Measurements from ENCODE around the gene RPL9.

DNA sequence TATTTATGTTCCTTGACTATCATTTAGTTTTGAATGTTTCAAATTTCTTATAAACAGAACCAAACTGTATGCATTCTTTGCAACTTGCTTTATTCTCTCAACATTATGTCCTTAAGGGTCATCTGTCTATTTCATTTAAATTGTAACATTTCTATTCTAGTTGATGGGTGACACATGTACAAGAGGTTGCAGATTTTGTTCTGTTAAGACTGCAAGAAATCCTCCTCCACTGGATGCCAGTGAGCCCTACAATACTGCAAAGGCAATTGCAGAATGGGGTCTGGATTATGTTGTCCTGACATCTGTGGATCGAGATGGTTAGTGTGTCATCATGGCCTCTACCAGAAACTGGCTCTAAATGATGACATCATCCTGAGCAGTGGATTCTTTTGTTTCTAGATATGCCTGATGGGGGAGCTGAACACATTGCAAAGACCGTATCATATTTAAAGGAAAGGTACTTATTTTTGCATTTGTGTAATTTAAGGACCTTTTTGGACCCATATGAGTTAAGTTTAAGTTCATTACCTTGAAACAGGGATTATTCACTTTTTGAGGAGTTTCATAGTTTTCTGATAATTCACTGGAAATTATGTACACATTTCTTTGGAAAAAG is 6.3 kb upstream of the RPL9 start:
- TF ChIP-seq, protein P1, sequence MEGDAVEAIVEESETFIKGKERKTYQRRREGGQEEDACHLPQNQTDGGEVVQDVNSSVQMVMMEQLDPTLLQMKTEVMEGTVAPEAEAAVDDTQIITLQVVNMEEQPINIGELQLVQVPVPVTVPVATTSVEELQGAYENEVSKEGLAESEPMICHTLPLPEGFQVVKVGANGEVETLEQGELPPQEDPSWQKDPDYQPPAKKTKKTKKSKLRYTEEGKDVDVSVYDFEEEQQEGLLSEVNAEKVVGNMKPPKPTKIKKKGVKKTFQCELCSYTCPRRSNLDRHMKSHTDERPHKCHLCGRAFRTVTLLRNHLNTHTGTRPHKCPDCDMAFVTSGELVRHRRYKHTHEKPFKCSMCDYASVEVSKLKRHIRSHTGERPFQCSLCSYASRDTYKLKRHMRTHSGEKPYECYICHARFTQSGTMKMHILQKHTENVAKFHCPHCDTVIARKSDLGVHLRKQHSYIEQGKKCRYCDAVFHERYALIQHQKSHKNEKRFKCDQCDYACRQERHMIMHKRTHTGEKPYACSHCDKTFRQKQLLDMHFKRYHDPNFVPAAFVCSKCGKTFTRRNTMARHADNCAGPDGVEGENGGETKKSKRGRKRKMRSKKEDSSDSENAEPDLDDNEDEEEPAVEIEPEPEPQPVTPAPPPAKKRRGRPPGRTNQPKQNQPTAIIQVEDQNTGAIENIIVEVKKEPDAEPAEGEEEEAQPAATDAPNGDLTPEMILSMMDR (IDR thresholded peaks at IDR 0.05): no peak
- no peak for TF ChIP-seq POLR2A (IDR thresholded peaks at IDR 0.05)

All from uterus (tissue), 2 donors.